ENCODE results near the gene ATP5F1D.
"Not testable (repeated sequence)": the region's sequence is repeated elsewhere in the genome, so short reads cannot be mapped to it uniquely, and the experiment has no call there.

The ATP5F1D gene

GRCh38 chr19:1241417-1242095 lies at the start of gene ATP5F1D:
ATP5F1D (plus strand) TSS chr19:1241751; CDS start chr19:1241851, 100 bp downstream.
- in situ Hi-C loops (cut with MboI; ENCODE audit: low sequenced_read_pairs): loop anchor here (10.0 kb wide), 1 partner anchor 317 kb away; the partner anchor contains the start of gene ARID3A

- in situ Hi-C loops (cut with MboI; ENCODE audit: low sequenced_read_pairs): no loop called here
Observed at GRCh38 chr19:1199531-1199930, 42.0 kb upstream of the ATP5F1D start.

- in situ Hi-C loops (cut with MboI; ENCODE audit: low sequenced_read_pairs): not testable (repeated sequence)
Observed at GRCh38 chr19:1200614-1201013, 40.9 kb upstream of the ATP5F1D start.

- in situ Hi-C loops (cut with MboI; ENCODE audit: low sequenced_read_pairs): no loop called here
Observed at GRCh38 chr19:1205114-1206099, 36.1 kb upstream of the ATP5F1D start, which contains the start of gene STK11. STK11 (plus strand) TSS chr19:1205778; CDS start chr19:1206914, 1,136 bp downstream.

- in situ Hi-C loops (cut with MboI; ENCODE audit: low sequenced_read_pairs): no loop called here
Observed at GRCh38 chr19:1206150-1206863, 35.2 kb upstream of the ATP5F1D start.

- in situ Hi-C loops (cut with MboI; ENCODE audit: low sequenced_read_pairs): no loop called here
Observed at GRCh38 chr19:1206864-1207450, 34.6 kb upstream of the ATP5F1D start.

- in situ Hi-C loops (cut with MboI; ENCODE audit: low sequenced_read_pairs): not testable (repeated sequence)
Observed at GRCh38 chr19:1208830-1209229, 32.7 kb upstream of the ATP5F1D start.

GRCh38 chr19:1210227-1210538 lies 31.4 kb upstream of the ATP5F1D start:
- in situ Hi-C loops (cut with MboI; ENCODE audit: low sequenced_read_pairs): no loop called here

GRCh38 chr19:1211494-1212234 lies 29.9 kb upstream of the ATP5F1D start:
- in situ Hi-C loops (cut with MboI; ENCODE audit: low sequenced_read_pairs): no loop called here

GRCh38 chr19:1213391-1214286 lies 27.9 kb upstream of the ATP5F1D start:
- in situ Hi-C loops (cut with MboI; ENCODE audit: low sequenced_read_pairs): no loop called here

GRCh38 chr19:1214299-1214861 lies 27.2 kb upstream of the ATP5F1D start:
- in situ Hi-C loops (cut with MboI; ENCODE audit: low sequenced_read_pairs): no loop called here

GRCh38 chr19:1214862-1215731 lies 26.5 kb upstream of the ATP5F1D start:
- in situ Hi-C loops (cut with MboI; ENCODE audit: low sequenced_read_pairs): no loop called here

- in situ Hi-C loops (cut with MboI; ENCODE audit: low sequenced_read_pairs): no loop called here
Observed at GRCh38 chr19:1216756-1217155, 24.8 kb upstream of the ATP5F1D start.

GRCh38 chr19:1217366-1217765 lies 24.2 kb upstream of the ATP5F1D start:
- in situ Hi-C loops (cut with MboI; ENCODE audit: low sequenced_read_pairs): no loop called here

- in situ Hi-C loops (cut with MboI; ENCODE audit: low sequenced_read_pairs): no loop called here
Observed at GRCh38 chr19:1218751-1219567, 22.6 kb upstream of the ATP5F1D start.

- in situ Hi-C loops (cut with MboI; ENCODE audit: low sequenced_read_pairs): no loop called here
Observed at GRCh38 chr19:1219786-1220476, 21.6 kb upstream of the ATP5F1D start.

Measured in HL-60/S4 (cell line).